Measurements from ENCODE around the gene HNRNPL. TPM values are rescaled to one million over a fixed set of nuclear protein-coding genes. Genes with fewer than 3 reads are reported as not detected.
"Not testable (repeated sequence)": the region's sequence is repeated elsewhere in the genome, so short reads cannot be mapped to it uniquely, and the experiment has no call there.

HNRNPL gene
- total RNA-seq, 1 experiment from 2014 or later: 212 TPM

DNA sequence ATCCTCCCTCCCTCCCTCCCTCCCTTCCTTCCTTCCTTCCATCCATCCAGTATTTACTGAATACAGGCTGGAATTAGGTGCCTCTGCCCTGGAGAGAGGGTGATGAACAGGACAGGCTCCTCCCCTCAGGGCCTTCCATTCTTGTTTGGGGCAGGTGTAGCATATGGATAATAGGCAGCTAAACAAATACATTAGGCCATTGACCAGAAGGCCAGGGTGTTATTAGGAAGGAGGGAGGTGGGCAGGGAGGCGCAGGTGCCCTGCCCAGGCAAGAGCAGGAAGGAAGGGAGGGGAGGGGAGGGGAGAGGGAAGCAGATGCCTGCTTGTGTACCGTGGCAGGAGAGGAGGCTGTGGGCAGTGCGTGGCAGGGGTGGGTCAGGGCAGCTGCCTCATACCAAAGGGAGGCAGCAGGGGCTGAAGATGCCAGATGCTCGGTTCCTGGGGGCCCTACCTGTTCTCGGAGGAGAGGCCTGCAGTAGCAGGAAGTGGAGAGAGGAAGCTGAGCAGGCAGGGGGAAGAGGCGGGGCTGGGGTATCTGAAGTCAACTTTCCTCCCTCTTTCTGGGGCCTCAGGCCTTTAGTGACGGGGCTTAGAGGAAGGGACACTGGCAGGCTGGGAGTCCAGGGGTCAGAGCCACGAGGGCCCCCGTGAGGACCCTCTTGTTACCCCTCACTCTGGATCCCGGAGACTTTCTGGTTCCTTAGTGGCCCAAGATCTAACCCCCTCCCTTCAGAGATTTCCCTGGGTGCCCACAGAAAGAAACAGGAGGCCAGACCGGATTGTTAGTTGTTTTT is 28.2 kb upstream of the HNRNPL start, which contains the start of gene RINL:
TSS of gene RINL (minus strand) at position 495 of the 794 bp plus-strand sequence. CDS start 1,533 bp downstream, outside the sequence.
- H3K4me2 ChIP-seq (ENCODE audit: low read depth, low read length, poor library complexity, severe bottlenecking): peak within 1 kb of the TSS; percentile 89
- H3K27ac ChIP-seq (ENCODE audit: low read length): peak within 1 kb of the TSS; percentile 73
- no peaks in the 10 kb centered on the region for H3K27me3 ChIP-seq (ENCODE audit: low read length)
- no peaks in the 10 kb centered on the region for H3K9me3 ChIP-seq (ENCODE audit: low read length)
- H3K9ac ChIP-seq (ENCODE audit: low read length): peak within 1 kb of the TSS; percentile 90
- DNase-seq: peak; percentile 89
- peak within 1 kb of the TSS; percentile 82 for H3K4me3 ChIP-seq (ENCODE audit: low read length)
- H4K20me1 ChIP-seq (ENCODE audit: insufficient read depth, low read depth, low read length): no peaks in the 10 kb centered on the region
- peak within 1 kb of the TSS; percentile 68; the same call in 1 of the 2 replicates for H2AFZ ChIP-seq (ENCODE audit: low read length)
- H3K4me1 ChIP-seq (ENCODE audit: low read length): peaks cover 24% of the 10 kb centered on the region
- H3K79me2 ChIP-seq (ENCODE audit: low read length): peaks cover 22% of the 10 kb centered on the region
- no peaks in the 10 kb centered on the region; the same call in 1 of the 2 replicates for H3K36me3 ChIP-seq (ENCODE audit: insufficient read depth, low read length)
- no peaks in the 10 kb centered on the region for H3K9me2 ChIP-seq (replicated peaks; ENCODE audit: insufficient read depth, low read length)

DNA sequence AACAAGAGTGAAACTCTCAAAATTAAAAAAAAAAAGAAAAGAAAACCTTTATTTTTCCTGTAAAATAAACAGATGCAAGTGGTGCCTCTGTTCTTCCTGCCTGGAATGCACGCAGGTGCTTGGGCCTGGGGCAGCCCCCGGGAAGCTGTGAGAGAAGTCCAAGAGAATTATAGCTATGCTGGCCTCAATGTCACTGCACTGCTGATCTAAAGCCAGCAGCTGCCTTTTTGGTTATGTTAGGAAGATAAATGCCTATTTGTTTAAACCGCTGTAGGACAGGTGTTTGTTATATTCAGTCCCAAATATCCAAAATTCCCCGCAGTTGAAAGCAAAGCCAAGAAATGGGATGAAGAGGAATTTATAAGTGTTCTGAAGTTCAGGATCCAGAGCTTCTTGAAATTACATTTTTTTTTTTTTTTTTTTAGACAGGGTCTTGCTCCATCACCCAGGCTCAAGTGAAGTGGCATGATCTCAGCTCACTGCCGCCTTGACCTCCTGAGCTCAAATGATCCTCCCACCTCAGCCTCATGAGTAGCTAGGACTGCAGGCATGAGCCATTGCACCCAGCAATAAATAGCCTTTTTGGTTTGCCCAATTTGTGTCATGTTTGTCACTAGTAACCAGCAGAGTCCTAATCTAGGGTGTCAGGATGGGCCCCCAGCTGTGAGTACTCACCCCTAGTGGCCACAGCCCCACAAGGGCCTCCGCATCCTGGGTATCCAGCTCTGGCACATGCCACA is 26.0 kb upstream of the HNRNPL start:
- Histone ChIP-seq H4K20me1 (ENCODE audit: insufficient read depth, low read depth, low read length) (no peaks in the 10 kb centered on the region), H3K4me2 (ENCODE audit: low read depth, low read length, poor library complexity, severe bottlenecking) (no peak overlapping the region), H3K9me3 (ENCODE audit: low read length) (no peaks in the 10 kb centered on the region), H3K27me3 (ENCODE audit: low read length) (no peaks in the 10 kb centered on the region), H3K9me2 (replicated peaks; ENCODE audit: insufficient read depth, low read length) (no peaks in the 10 kb centered on the region), H3K36me3 (ENCODE audit: insufficient read depth, low read length) (no peaks in the 10 kb centered on the region; the same call in 1 of the 2 replicates), H3K9ac (ENCODE audit: low read length) (0 out of 2 replicates have a peak overlapping the region, but pooled peaks have one; percentile 3), H3K4me1 (ENCODE audit: low read length) (peaks cover 24% of the 10 kb centered on the region), H3K27ac (ENCODE audit: low read length) (no peak overlapping the region), H3K4me3 (ENCODE audit: low read length) (no peak overlapping the region), H2AFZ (ENCODE audit: low read length) (no peak overlapping the region), H3K79me2 (ENCODE audit: low read length) (peaks cover 22% of the 10 kb centered on the region)
- no peak for DNase-seq

DNA sequence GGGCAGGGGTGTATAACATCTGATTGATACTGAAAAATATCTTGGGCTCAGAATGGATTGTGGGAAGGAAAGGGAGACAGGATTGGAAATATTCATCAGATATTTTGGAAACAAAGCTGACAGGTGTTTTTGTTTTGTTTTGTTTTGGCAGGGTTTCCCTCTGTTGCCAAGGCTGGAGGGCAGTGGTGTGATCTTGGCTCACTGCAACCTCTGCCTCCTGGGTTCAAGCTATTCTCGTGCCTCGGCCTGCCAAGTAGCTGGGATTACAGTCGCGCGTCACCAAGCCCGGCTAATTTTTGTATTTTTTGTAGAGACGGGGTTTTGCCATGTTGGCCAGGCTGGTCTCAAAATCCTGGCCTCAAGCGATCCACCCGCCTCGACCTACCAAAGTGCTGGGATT is 23.6 kb upstream of the HNRNPL start:
- not testable (repeated sequence) for H3K4me3 ChIP-seq (ENCODE audit: low read length); H3K9ac ChIP-seq (ENCODE audit: low read length); H2AFZ ChIP-seq (ENCODE audit: low read length); H3K27ac ChIP-seq (ENCODE audit: low read length); H3K9me3 ChIP-seq (ENCODE audit: low read length); H4K20me1 ChIP-seq (ENCODE audit: insufficient read depth, low read depth, low read length); H3K36me3 ChIP-seq (ENCODE audit: insufficient read depth, low read length); DNase-seq; H3K27me3 ChIP-seq (ENCODE audit: low read length); H3K4me2 ChIP-seq (ENCODE audit: low read depth, low read length, poor library complexity, severe bottlenecking); H3K9me2 ChIP-seq (replicated peaks; ENCODE audit: insufficient read depth, low read length)
- H3K79me2 ChIP-seq (ENCODE audit: low read length): peaks cover 22% of the 10 kb centered on the region
- peaks cover 37% of the 10 kb centered on the region for H3K4me1 ChIP-seq (ENCODE audit: low read length)

DNA sequence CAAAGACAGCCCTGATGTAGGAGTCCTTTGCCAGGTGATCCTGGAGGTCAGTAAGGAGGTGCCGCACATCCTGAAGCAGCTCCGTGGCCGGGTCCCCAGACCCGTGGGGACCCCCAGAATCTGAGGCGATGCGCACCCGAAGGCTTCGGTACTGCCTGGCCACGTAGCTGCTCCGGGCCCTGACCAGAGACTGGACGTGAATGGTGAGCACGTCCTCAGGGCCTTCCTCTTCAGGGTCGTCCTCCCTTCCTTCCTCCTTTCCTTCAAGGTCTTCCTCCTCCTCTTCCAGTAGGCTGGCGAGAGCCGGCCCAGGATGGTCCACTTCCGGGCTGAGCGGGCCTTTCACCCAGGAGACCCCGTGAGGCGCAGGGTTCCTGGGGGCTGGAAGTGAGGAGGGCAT is 20.8 kb upstream of the HNRNPL start:
- Histone ChIP-seq H3K36me3 (ENCODE audit: insufficient read depth, low read length) (no peaks in the 10 kb centered on the region; the same call in 1 of the 2 replicates), H3K9me2 (replicated peaks; ENCODE audit: insufficient read depth, low read length) (no peaks in the 10 kb centered on the region), H3K9me3 (ENCODE audit: low read length) (no peaks in the 10 kb centered on the region), H3K27me3 (ENCODE audit: low read length) (no peaks in the 10 kb centered on the region), H4K20me1 (ENCODE audit: insufficient read depth, low read depth, low read length) (no peaks in the 10 kb centered on the region), H3K4me2 (ENCODE audit: low read depth, low read length, poor library complexity, severe bottlenecking) (peak overlapping the region; percentile 77), H2AFZ (ENCODE audit: low read length) (no peak overlapping the region), H3K9ac (ENCODE audit: low read length) (peak overlapping the region; percentile 61), H3K79me2 (ENCODE audit: low read length) (no peaks in the 10 kb centered on the region; the same call in 1 of the 2 replicates), H3K4me1 (ENCODE audit: low read length) (peaks cover 24% of the 10 kb centered on the region), H3K27ac (ENCODE audit: low read length) (no peak overlapping the region), H3K4me3 (ENCODE audit: low read length) (peak overlapping the region; percentile 66; the same call in 1 of the 2 replicates)
- no peak for DNase-seq

- Histone ChIP-seq H3K9ac (ENCODE audit: low read length) (peak overlapping the region; percentile 74), H3K27me3 (ENCODE audit: low read length) (no peaks in the 10 kb centered on the region), H4K20me1 (ENCODE audit: insufficient read depth, low read depth, low read length) (no peaks in the 10 kb centered on the region), H3K36me3 (ENCODE audit: insufficient read depth, low read length) (no peaks in the 10 kb centered on the region; the same call in 1 of the 2 replicates), H3K27ac (ENCODE audit: low read length) (no peak overlapping the region), H2AFZ (ENCODE audit: low read length) (peak overlapping the region; percentile 41; the same call in 1 of the 2 replicates), H3K79me2 (ENCODE audit: low read length) (no peaks in the 10 kb centered on the region; the same call in 1 of the 2 replicates), H3K9me3 (ENCODE audit: low read length) (no peaks in the 10 kb centered on the region), H3K4me2 (ENCODE audit: low read depth, low read length, poor library complexity, severe bottlenecking) (peak overlapping the region; percentile 77), H3K9me2 (replicated peaks; ENCODE audit: insufficient read depth, low read length) (no peaks in the 10 kb centered on the region), H3K4me1 (ENCODE audit: low read length) (peaks cover 30% of the 10 kb centered on the region), H3K4me3 (ENCODE audit: low read length) (peak overlapping the region; percentile 66; the same call in 1 of the 2 replicates)
- DNase-seq: peak; percentile 95
Observed at GRCh38 chr19:38869836-38870607, 20.2 kb upstream of the HNRNPL start.

DNA sequence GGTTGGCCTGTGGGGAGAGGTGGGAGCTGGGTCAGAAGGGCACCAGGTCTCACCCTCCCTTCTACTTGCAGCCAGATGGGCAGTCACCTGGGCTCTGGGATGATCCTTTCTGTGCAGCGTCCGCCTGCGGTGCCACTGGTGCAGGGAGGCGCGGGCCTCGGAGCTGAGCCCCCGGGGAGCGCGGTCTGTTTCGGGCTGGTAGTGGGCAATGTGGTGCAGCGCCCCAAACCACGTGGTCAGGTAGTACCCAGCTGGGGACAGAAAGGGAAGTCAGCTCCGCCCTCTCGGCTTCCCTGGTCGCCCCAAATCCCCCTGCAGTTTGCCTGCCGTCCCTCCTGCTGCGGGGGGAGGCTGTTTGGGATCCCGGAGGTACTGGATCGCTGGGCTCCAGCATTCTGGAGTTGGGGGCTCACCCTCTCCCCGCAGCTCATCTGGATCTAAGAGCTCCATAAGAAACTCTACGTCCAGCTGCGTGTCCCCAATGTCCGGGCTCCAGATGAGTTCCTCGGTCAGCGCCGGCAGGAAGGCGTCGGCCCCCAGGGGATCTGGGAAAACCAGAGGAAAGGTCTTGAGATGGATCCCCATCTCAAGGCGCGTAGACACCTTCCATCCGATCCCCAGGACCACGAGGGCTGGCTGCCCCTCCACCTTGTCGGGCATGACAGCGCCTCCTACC is 19.5 kb upstream of the HNRNPL start:
- Histone ChIP-seq H4K20me1 (ENCODE audit: insufficient read depth, low read depth, low read length) (no peaks in the 10 kb centered on the region), H3K27me3 (ENCODE audit: low read length) (no peaks in the 10 kb centered on the region), H2AFZ (ENCODE audit: low read length) (peak overlapping the region; percentile 41; the same call in 1 of the 2 replicates), H3K4me1 (ENCODE audit: low read length) (peaks cover 37% of the 10 kb centered on the region), H3K36me3 (ENCODE audit: insufficient read depth, low read length) (no peaks in the 10 kb centered on the region; the same call in 1 of the 2 replicates), H3K9ac (ENCODE audit: low read length) (peak overlapping the region; percentile 74), H3K79me2 (ENCODE audit: low read length) (no peaks in the 10 kb centered on the region; the same call in 1 of the 2 replicates), H3K9me2 (replicated peaks; ENCODE audit: insufficient read depth, low read length) (no peaks in the 10 kb centered on the region), H3K4me2 (ENCODE audit: low read depth, low read length, poor library complexity, severe bottlenecking) (peak overlapping the region; percentile 77), H3K27ac (ENCODE audit: low read length) (no peak overlapping the region), H3K9me3 (ENCODE audit: low read length) (no peaks in the 10 kb centered on the region), H3K4me3 (ENCODE audit: low read length) (peak overlapping the region; percentile 66; the same call in 1 of the 2 replicates)
- DNase-seq: no peak

DNA sequence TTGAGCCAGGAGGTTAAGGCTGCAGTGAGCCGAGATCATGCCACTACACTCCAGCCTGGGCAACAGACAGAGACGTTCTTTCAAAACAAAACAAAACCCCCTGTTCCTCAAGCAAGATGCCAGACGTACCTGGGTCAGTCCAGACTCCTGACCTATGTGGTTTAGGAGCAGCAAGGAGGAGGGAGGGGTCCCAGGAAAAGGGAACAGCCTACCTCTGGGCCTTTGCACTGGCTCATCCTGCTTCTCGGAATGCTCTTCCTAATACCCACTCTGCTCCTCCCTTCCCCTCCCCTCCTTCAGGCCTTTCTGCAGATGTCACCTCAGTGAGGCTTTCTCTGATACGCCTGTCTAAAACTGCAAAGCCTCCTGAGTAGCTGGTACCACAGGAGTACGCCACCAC is 18.8 kb upstream of the HNRNPL start:
- no peak for DNase-seq
- no peak overlapping the region for H2AFZ ChIP-seq (ENCODE audit: low read length)
- H3K9ac ChIP-seq (ENCODE audit: low read length): no peak overlapping the region
- no peaks in the 10 kb centered on the region for H3K27me3 ChIP-seq (ENCODE audit: low read length)
- H3K9me2 ChIP-seq (replicated peaks; ENCODE audit: insufficient read depth, low read length): no peaks in the 10 kb centered on the region
- H3K4me3 ChIP-seq (ENCODE audit: low read length): peak overlapping the region; percentile 66; the same call in 1 of the 2 replicates
- H3K9me3 ChIP-seq (ENCODE audit: low read length): no peaks in the 10 kb centered on the region
- H3K79me2 ChIP-seq (ENCODE audit: low read length): no peaks in the 10 kb centered on the region; the same call in 1 of the 2 replicates
- H3K36me3 ChIP-seq (ENCODE audit: insufficient read depth, low read length): no peaks in the 10 kb centered on the region; the same call in 1 of the 2 replicates
- H3K27ac ChIP-seq (ENCODE audit: low read length): no peak overlapping the region
- H3K4me2 ChIP-seq (ENCODE audit: low read depth, low read length, poor library complexity, severe bottlenecking): peak overlapping the region; percentile 77
- no peaks in the 10 kb centered on the region for H4K20me1 ChIP-seq (ENCODE audit: insufficient read depth, low read depth, low read length)
- H3K4me1 ChIP-seq (ENCODE audit: low read length): peaks cover 38% of the 10 kb centered on the region
